ENCODE measurements around the gene LHFPL3.
A peak's percentile ranks its signal among the peaks of the same experiment; 100 is the strongest.

LHFPL3 gene

GRCh38 chr7:104859754-104860426, 531.5 kb downstream of the LHFPL3 start:
- no peak for DNase-seq
- no peaks in the 10 kb centered on the region for H3K36me3 ChIP-seq
- no peak for TF ChIP-seq CTCF (IDR thresholded peaks at IDR 0.05; ENCODE audit: low read depth, low read length)
- H3K27me3 ChIP-seq, result peaks cover 28% of the 10 kb centered on the region
- H3K4me3 ChIP-seq (ENCODE audit: low read depth, low read length), result no peak overlapping the region
- H3K9me3 ChIP-seq, result peaks cover 5% of the 10 kb centered on the region
- no peaks in the 10 kb centered on the region for H3K4me1 ChIP-seq

GRCh38 chr7:104861729-104862390, 533.5 kb downstream of the LHFPL3 start:
- H3K4me1 ChIP-seq, result no peaks in the 10 kb centered on the region
- H3K9me3 ChIP-seq, result peaks cover 5% of the 10 kb centered on the region
- peaks cover 28% of the 10 kb centered on the region for H3K27me3 ChIP-seq
- DNase-seq, result no peak
- TF ChIP-seq CTCF (IDR thresholded peaks at IDR 0.05; ENCODE audit: low read depth, low read length), result no peak
- no peaks in the 10 kb centered on the region for H3K36me3 ChIP-seq
- no peak overlapping the region for H3K4me3 ChIP-seq (ENCODE audit: low read depth, low read length)

GRCh38 chr7:104862719-104863118, 534.3 kb downstream of the LHFPL3 start:
- Histone ChIP-seq H3K36me3 (no peaks in the 10 kb centered on the region), H3K27me3 (peaks cover 28% of the 10 kb centered on the region), H3K4me1 (no peaks in the 10 kb centered on the region), H3K4me3 (ENCODE audit: low read depth, low read length) (no peak overlapping the region), H3K9me3 (peaks cover 5% of the 10 kb centered on the region)
- DNase-seq, result peak; percentile 59
- TF ChIP-seq CTCF (IDR thresholded peaks at IDR 0.05; ENCODE audit: low read depth, low read length), result peak; percentile 73

GRCh38 chr7:104873401-104873800, 545.0 kb downstream of the LHFPL3 start:
- no peak for DNase-seq
- Histone ChIP-seq H3K9me3 (no peaks in the 10 kb centered on the region), H3K4me3 (ENCODE audit: low read depth, low read length) (no peak overlapping the region), H3K36me3 (no peaks in the 10 kb centered on the region), H3K27me3 (no peaks in the 10 kb centered on the region), H3K4me1 (no peaks in the 10 kb centered on the region)
- no peak for TF ChIP-seq CTCF (IDR thresholded peaks at IDR 0.05; ENCODE audit: low read depth, low read length)

- no peak for TF ChIP-seq CTCF (IDR thresholded peaks at IDR 0.05; ENCODE audit: low read depth, low read length)
- Histone ChIP-seq H3K4me1 (no peaks in the 10 kb centered on the region), H3K4me3 (ENCODE audit: low read depth, low read length) (no peak overlapping the region), H3K36me3 (no peaks in the 10 kb centered on the region), H3K27me3 (no peaks in the 10 kb centered on the region), H3K9me3 (no peaks in the 10 kb centered on the region)
- DNase-seq, result no peak
These were observed 550.2 kb downstream of the LHFPL3 start for GRCh38 chr7:104878577-104878976.

- H3K27me3 ChIP-seq, result no peaks in the 10 kb centered on the region
- H3K9me3 ChIP-seq, result no peaks in the 10 kb centered on the region
- 0 out of 2 replicates have a peak, but pooled peaks cover 3% of the 10 kb centered on the region for H3K4me1 ChIP-seq
- H3K36me3 ChIP-seq, result no peaks in the 10 kb centered on the region
- no peak overlapping the region for H3K4me3 ChIP-seq (ENCODE audit: low read depth, low read length)
- DNase-seq, result no peak
- no peak for TF ChIP-seq CTCF (IDR thresholded peaks at IDR 0.05; ENCODE audit: low read depth, low read length)
These were observed 554.9 kb downstream of the LHFPL3 start for GRCh38 chr7:104883248-104883717.

All from BE2C (cell line).